HG03460 (cell line): Measurements from ENCODE around the gene SPRR2A.
"Not testable (repeated sequence)": the region's sequence is repeated elsewhere in the genome, so short reads cannot be mapped to it uniquely, and the experiment has no call there.

Experiments used
- ATAC-seq: cut with Tn5 transposase; IDR thresholded peaks from one replicate; pipeline ENCODE4 v1.9.1; 2021; ENCODE audit not compliant: unreplicated experiment

The SPRR2A gene

GRCh38 chr1:153057375-153057774 lies at the start of gene SPRR2A:
Gene SPRR2A, minus strand, starts transcription at chr1:153057512. Its CDS starts 777 bp downstream, at chr1:153056735.
- no peak for ATAC-seq

- no peak for ATAC-seq
Observed at GRCh38 chr1:153100245-153100644, 42.9 kb upstream of the SPRR2A start.

- no peak for ATAC-seq
Observed at GRCh38 chr1:153099461-153100045, 42.2 kb upstream of the SPRR2A start.

GRCh38 chr1:153095764-153096163 lies 38.5 kb upstream of the SPRR2A start:
- ATAC-seq, result no peak

GRCh38 chr1:153094426-153094825 lies 37.1 kb upstream of the SPRR2A start, which contains the start of gene SPRR2E:
Gene SPRR2E, minus strand, starts transcription at chr1:153094526. Its CDS starts 775 bp downstream, at chr1:153093751.
- no peak for ATAC-seq

- ATAC-seq, result no peak
Observed at GRCh38 chr1:153087652-153088051, 30.3 kb upstream of the SPRR2A start.

- no peak for ATAC-seq
Observed at GRCh38 chr1:153081736-153082135, 24.4 kb upstream of the SPRR2A start.

GRCh38 chr1:153072806-153073726 lies 15.8 kb upstream of the SPRR2A start:
- ATAC-seq, result no peak

GRCh38 chr1:153071511-153071910 lies 14.2 kb upstream of the SPRR2A start, which contains the start of gene SPRR2B:
Gene SPRR2B, minus strand, starts transcription at chr1:153071611. Its CDS starts 772 bp downstream, at chr1:153070839.
- ATAC-seq, result no peak

- no peak for ATAC-seq
Observed at GRCh38 chr1:153070243-153070642, 12.9 kb upstream of the SPRR2A start.

- no peak for ATAC-seq
Observed at GRCh38 chr1:153058826-153059784, 1.8 kb upstream of the SPRR2A start.

GRCh38 chr1:153058154-153058553 lies 842 bp upstream of the SPRR2A start:
- no peak for ATAC-seq

GRCh38 chr1:153056111-153056510 lies 1.2 kb downstream of the SPRR2A start:
- not testable (repeated sequence) for ATAC-seq

- no peak for ATAC-seq
Observed at GRCh38 chr1:153049211-153049610, 8.1 kb downstream of the SPRR2A start.

- no peak for ATAC-seq
Observed at GRCh38 chr1:153040950-153041631, 16.2 kb downstream of the SPRR2A start, which contains the start of gene SPRR2D. Gene SPRR2D, minus strand, starts transcription at chr1:153041120. Its CDS starts 774 bp downstream, at chr1:153040346.

GRCh38 chr1:153035211-153035610 lies 22.1 kb downstream of the SPRR2A start:
- ATAC-seq, result no peak

GRCh38 chr1:153032677-153033308 lies 24.5 kb downstream of the SPRR2A start:
- ATAC-seq, result no peak

- no peak for ATAC-seq
Observed at GRCh38 chr1:153032073-153032472, 25.2 kb downstream of the SPRR2A start.

- ATAC-seq, result no peak
Observed at GRCh38 chr1:153030895-153031294, 26.4 kb downstream of the SPRR2A start, which contains the start of gene SPRR1B. Gene SPRR1B, plus strand, starts transcription at chr1:153031203. Its CDS starts 1,143 bp downstream, at chr1:153032346.

- ATAC-seq, result no peak
Observed at GRCh38 chr1:153028766-153029165, 28.5 kb downstream of the SPRR2A start.
